ENCODE results near the gene TAF13. TPM values are rescaled to one million over a fixed set of nuclear protein-coding genes. Genes with fewer than 3 reads are reported as not detected.

The TAF13 gene
- total and polyA plus RNA-seq, 9 of the 15 experiments (the other 6 are each of a cell fraction or from before 2014, with no cell fraction given) = 14.9 to 77.2 (median 38.7) TPM

DNA sequence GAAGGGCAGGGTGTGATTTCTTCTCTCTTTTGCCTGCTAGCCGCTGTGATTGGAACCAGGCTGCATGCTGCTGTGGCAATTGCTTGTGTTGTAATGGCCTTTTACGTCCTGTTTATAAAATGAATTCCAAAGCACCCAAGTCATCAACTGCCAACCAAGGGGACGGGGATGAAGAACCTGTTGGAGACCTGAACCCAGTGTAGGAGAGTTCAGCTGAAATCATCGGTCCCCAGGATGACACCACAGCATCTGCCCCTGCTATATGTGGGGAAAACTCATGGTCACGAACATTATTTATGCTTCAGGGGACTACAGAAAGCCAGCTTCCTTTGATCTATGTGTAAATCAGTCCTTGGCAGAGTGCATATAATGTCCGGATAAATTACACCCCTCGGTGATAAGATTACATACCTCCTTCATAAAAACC lies 18.6 kb upstream of the TAF13 start:
- H3K4me3 ChIP-seq = no peak overlapping the region
- H2AFZ ChIP-seq (ENCODE audit: low read depth, low read length) = no peak overlapping the region
- POLR2A ChIA-PET = interaction anchor here (0.6 to 0.9 kb wide), 3 partner anchors 12 to 37 kb away, joined by 3 read pairs; no protein-coding TSS in a partner anchor
- H3K4me1 ChIP-seq (replicated peaks in 1 of 2; ENCODE audit: control insufficient read depth in 2 of 2, insufficient read depth in 2 of 2, low read length in 2 of 2) = peaks cover 3 to 25% of the 10 kb centered on the region in 2 experiments; a peak in 4 of 5 replicates
- CTCF ChIA-PET (ENCODE audit: low intra/inter-chr PET ratio) = no interaction called here
- no peaks in the 10 kb centered on the region for H4K20me1 ChIP-seq (replicated peaks; ENCODE audit: control insufficient read depth, insufficient read depth, low read length)
- in situ Hi-C loops (cut with MboI) (no loop called here), intact Hi-C loops (cut with micrococcal nuclease) (no loop called here)
- H3K27ac ChIP-seq (ENCODE audit: extremely low read depth, low read depth, low read length) = no peak overlapping the region
- H3K36me3 ChIP-seq (ENCODE audit: control insufficient read depth, insufficient read depth, low read length) = peaks cover 48% of the 10 kb centered on the region
- DNase-seq (ENCODE audit: extremely low read depth in 1 of 4, low spot score in 3 of 4) = no peak
- BruUV-seq (replicated peaks) = no TSS peak
- FAIRE-seq = no peak
- H3K9ac ChIP-seq (ENCODE audit: insufficient read depth in 1 of 2, low read depth in 2 of 2, low read length in 2 of 2) = no peak overlapping the region; a peak in 1 of 4 replicates
- H3K4me2 ChIP-seq (ENCODE audit: insufficient read depth, low read length) = no peak overlapping the region
- WGBS (ENCODE audit: insufficient coverage, low coverage, missing lambda C conversion rate) = 80% methylated on average over 7 of the region's 7 CpGs
- no peak for TF ChIP-seq ETV6 (IDR thresholded peaks at IDR 0.05; ENCODE audit: borderline replicate concordance in 1 of 2, low read depth in 2 of 2, low read length in 1 of 2)
- 0 out of 2 replicates have a peak, but pooled peaks have one; percentile 36 for TF ChIP-seq ETV6 (CRISPR knock-in tag; IDR thresholded peaks at IDR 0.05; ENCODE audit: borderline replicate concordance)
- TF ChIP-seq TCF7L2 (IDR thresholded peaks at IDR 0.05; ENCODE audit: low read depth, low read length) = no peak
- no peaks in the 10 kb centered on the region for H3K9me3 ChIP-seq (replicated peaks; ENCODE audit: control insufficient read depth, insufficient read depth, low read depth, low read length)
- H3K79me2 ChIP-seq (ENCODE audit: control insufficient read depth, insufficient read depth, low read length) = peaks cover 71% of the 10 kb centered on the region
- no peaks in the 10 kb centered on the region for H3K9me1 ChIP-seq (ENCODE audit: control insufficient read depth, insufficient read depth, low read length)
- ATAC-seq = no peak
- H3K27me3 ChIP-seq (ENCODE audit: control insufficient read depth in 2 of 2, insufficient read depth in 2 of 2, low read length in 2 of 2) = no peaks in the 10 kb centered on the region

DNA sequence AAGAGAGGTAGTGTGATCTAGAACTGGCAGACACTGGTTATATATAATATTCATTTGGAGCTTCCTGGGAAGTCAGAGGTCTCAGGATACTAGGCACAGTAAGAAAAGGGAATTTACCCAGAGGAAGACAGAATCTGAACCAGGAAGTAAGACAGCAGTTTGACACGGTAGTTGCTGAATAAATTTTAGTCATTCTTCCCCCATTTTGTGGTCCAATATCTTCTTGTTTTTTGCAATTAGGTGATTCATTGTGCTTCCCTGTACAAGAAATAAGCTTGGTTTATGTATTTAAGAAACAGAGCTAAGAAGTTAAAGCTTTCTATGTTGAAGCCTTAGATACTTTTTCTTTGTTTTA lies 16.0 kb upstream of the TAF13 start:
- H3K36me3 ChIP-seq (ENCODE audit: control insufficient read depth, insufficient read depth, low read length) = peaks cover 44% of the 10 kb centered on the region
- H3K9me3 ChIP-seq (replicated peaks; ENCODE audit: control insufficient read depth, insufficient read depth, low read depth, low read length) = no peaks in the 10 kb centered on the region
- H3K27ac ChIP-seq (ENCODE audit: extremely low read depth, low read depth, low read length) = peak overlapping the region; percentile 95
- H3K79me2 ChIP-seq (ENCODE audit: control insufficient read depth, insufficient read depth, low read length) = peaks cover 76% of the 10 kb centered on the region
- peak overlapping the region; percentile 85 for H3K4me3 ChIP-seq
- H3K9ac ChIP-seq (ENCODE audit: insufficient read depth in 1 of 2, low read depth in 2 of 2, low read length in 2 of 2) = peak overlapping the region; percentile 90 to 93; a peak in 3 of 4 replicates
- no peaks in the 10 kb centered on the region for H3K27me3 ChIP-seq (ENCODE audit: control insufficient read depth in 2 of 2, insufficient read depth in 2 of 2, low read length in 2 of 2)
- H3K4me1 ChIP-seq (replicated peaks in 1 of 2; ENCODE audit: control insufficient read depth in 2 of 2, insufficient read depth in 2 of 2, low read length in 2 of 2) = peaks cover 0 to 28% of the 10 kb centered on the region in 2 experiments; a peak in 4 of 5 replicates
- peak overlapping the region; percentile 97 for H3K4me2 ChIP-seq (ENCODE audit: insufficient read depth, low read length)
- WGBS (ENCODE audit: insufficient coverage, low coverage, missing lambda C conversion rate) = 0% methylated on average over 1 of the region's 1 CpG
- BruUV-seq (replicated peaks) = no TSS peak
- H3K9me1 ChIP-seq (ENCODE audit: control insufficient read depth, insufficient read depth, low read length) = no peaks in the 10 kb centered on the region
- ChIA-PET CTCF (ENCODE audit: low intra/inter-chr PET ratio) (no interaction called here), POLR2A (interaction anchor here (0.7 to 4.5 kb wide), 2 partner anchors 8 to 18 kb away, joined by 3 to 90 read pairs; no protein-coding TSS in a partner anchor)
- peak overlapping the region; percentile 99; the same call in 1 of the 2 replicates for H2AFZ ChIP-seq (ENCODE audit: low read depth, low read length)
- FAIRE-seq (no peak), DNase-seq (ENCODE audit: extremely low read depth in 1 of 4, low spot score in 3 of 4) (no peak), ATAC-seq (no peak)
- H4K20me1 ChIP-seq (replicated peaks; ENCODE audit: control insufficient read depth, insufficient read depth, low read length) = no peaks in the 10 kb centered on the region
- TF ChIP-seq, protein P1, sequence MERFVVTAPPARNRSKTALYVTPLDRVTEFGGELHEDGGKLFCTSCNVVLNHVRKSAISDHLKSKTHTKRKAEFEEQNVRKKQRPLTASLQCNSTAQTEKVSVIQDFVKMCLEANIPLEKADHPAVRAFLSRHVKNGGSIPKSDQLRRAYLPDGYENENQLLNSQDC (CRISPR knock-in tag; IDR thresholded peaks at IDR 0.05) = no peak
- TF ChIP-seq KAT7 (CRISPR knock-in tag; IDR thresholded peaks at IDR 0.05; ENCODE audit: borderline replicate concordance) (0 out of 2 replicates have a peak, but pooled peaks have one; percentile 35), NFRKB (IDR thresholded peaks at IDR 0.05; ENCODE audit: low read depth) (peak; percentile 20; the same call in 1 of the 2 replicates), TFAP4 (CRISPR knock-in tag; IDR thresholded peaks at IDR 0.05; ENCODE audit: borderline replicate concordance) (no peak), SP1 (CRISPR knock-in tag; IDR thresholded peaks at IDR 0.05) (peak; percentile 5; the same call in 1 of the 2 replicates)
- intact Hi-C loops (cut with micrococcal nuclease) = loop anchor here (1.0 kb wide), 1 partner anchor 8 kb away; no protein-coding TSS in a partner anchor
- in situ Hi-C loops (cut with MboI) = no loop called here
